H9 (cell line): ENCODE data around the gene GPRC5D. TPM values are rescaled to one million over a fixed set of nuclear protein-coding genes. Genes with fewer than 3 reads are reported as not detected.

Experiments used
- DNase-seq: peaks from one replicate; pipeline ENCODE4 v3.0.0-alpha.2; 2017
- H2AFZ ChIP-seq: one replicate; pipeline ENCODE4 v1.6.1; 2013; ENCODE audit warnings: mild to moderate bottlenecking, low read length, control low read depth, moderate library complexity
- H2AK5ac ChIP-seq: 2 replicates; pipeline ENCODE4 v1.6.1; 2013; ENCODE audit warnings: low read length, control low read depth, mixed read lengths; ENCODE audit not compliant: insufficient read length
- H2BK120ac ChIP-seq: one replicate; pipeline ENCODE4 v1.6.1; 2013; ENCODE audit warnings: low read depth, mild to moderate bottlenecking, low read length, control low read depth, inconsistent platforms; ENCODE audit not compliant: poor library complexity, severe bottlenecking
- H2BK12ac ChIP-seq: 2 replicates; pipeline ENCODE4 v1.6.1; 2013; ENCODE audit warnings: low read length, control low read depth, mixed read lengths, low read depth; ENCODE audit not compliant: insufficient read length
- H2BK15ac ChIP-seq: 2 replicates; pipeline ENCODE4 v1.6.1; 2013; ENCODE audit warnings: low read depth, low read length, control low read depth
- H2BK20ac ChIP-seq: one replicate; pipeline ENCODE4 v1.6.1; 2013; ENCODE audit warnings: low read depth, mild to moderate bottlenecking, low read length, control low read depth, inconsistent platforms; ENCODE audit not compliant: poor library complexity, severe bottlenecking
- H2BK5ac ChIP-seq: 2 replicates; pipeline ENCODE4 v1.6.1; 2013; ENCODE audit warnings: low read length, control low read depth, mixed read lengths; ENCODE audit not compliant: insufficient read length
- H3K14ac ChIP-seq: 2 replicates; pipeline ENCODE4 v1.6.1; 2013; ENCODE audit warnings: low read length, control low read depth; ENCODE audit not compliant: insufficient read depth
- H3K18ac ChIP-seq: 2 replicates; pipeline ENCODE4 v1.6.1; 2013; ENCODE audit warnings: low read depth, mild to moderate bottlenecking, mixed read lengths, low read length, control low read depth; ENCODE audit not compliant: insufficient read length
- H3K23ac ChIP-seq: 2 replicates; pipeline ENCODE4 v1.6.1; 2013; ENCODE audit warnings: low read length, control low read depth, mixed read lengths, low read depth; ENCODE audit not compliant: insufficient read length
- H3K23me2 ChIP-seq: 2 replicates; pipeline ENCODE4 v1.6.1; 2013; ENCODE audit warnings: low read depth, mild to moderate bottlenecking, mixed read lengths, low read length, control low read depth; ENCODE audit not compliant: insufficient read length, poor library complexity, severe bottlenecking
- H3K27ac ChIP-seq: 2 replicates; pipeline ENCODE4 v1.5.1; 2013; ENCODE audit warnings: low read length, control low read depth, mixed read lengths, low read depth; ENCODE audit not compliant: insufficient read length
- H3K27me3 ChIP-seq: 2 replicates; pipeline ENCODE4 v1.6.1; 2013; ENCODE audit warnings: low read length, control low read depth, inconsistent platforms; ENCODE audit not compliant: insufficient read depth
- H3K4ac ChIP-seq: 2 replicates; pipeline ENCODE4 v1.6.1; 2013; ENCODE audit warnings: low read depth, mild to moderate bottlenecking, control low read depth, inconsistent platforms, low read length, moderate library complexity
- H3K4me1 ChIP-seq: 2 replicates; pipeline ENCODE4 v1.6.1; 2013; ENCODE audit warnings: low read length, control low read depth, inconsistent platforms; ENCODE audit not compliant: insufficient read depth
- H3K4me2 ChIP-seq: 2 replicates; pipeline ENCODE4 v1.6.1; 2013; ENCODE audit warnings: low read length, control low read depth, mixed read lengths; ENCODE audit not compliant: insufficient read length, insufficient read depth
- H3K56ac ChIP-seq: 2 replicates; pipeline ENCODE4 v1.6.1; 2013; ENCODE audit warnings: low read depth, mild to moderate bottlenecking, mixed read lengths, low read length, control low read depth; ENCODE audit not compliant: insufficient read length
- H3K79me1 ChIP-seq: 2 replicates; pipeline ENCODE4 v1.6.1; 2013; ENCODE audit warnings: low read depth, mild to moderate bottlenecking, moderate library complexity, low read length, control low read depth, inconsistent platforms; ENCODE audit not compliant: insufficient read depth, poor library complexity, severe bottlenecking
- H3K79me2 ChIP-seq: 2 replicates; pipeline ENCODE4 v1.6.1; 2013; ENCODE audit warnings: low read length, control low read depth, inconsistent platforms; ENCODE audit not compliant: insufficient read depth
- H3K9ac ChIP-seq: 2 replicates; pipeline ENCODE4 v1.6.1; 2013; ENCODE audit warnings: low read length, control low read depth, mixed read lengths; ENCODE audit not compliant: insufficient read length; ENCODE audit errors: extremely low read depth
- H3K9me3 ChIP-seq: one replicate; pipeline ENCODE4 v1.6.1; 2013; ENCODE audit warnings: low read depth, low read length, inconsistent platforms; ENCODE audit not compliant: control insufficient read depth
- H3T11ph ChIP-seq: one replicate; pipeline ENCODE4 v1.6.1; 2013; ENCODE audit warnings: mild to moderate bottlenecking, low read length, control low read depth, inconsistent platforms
- H4K20me1 ChIP-seq: one replicate; pipeline ENCODE4 v1.6.1; 2013; ENCODE audit not compliant: control insufficient read depth, insufficient read length, insufficient read depth
- H4K5ac ChIP-seq: 2 replicates; pipeline ENCODE4 v1.6.1; 2013; ENCODE audit warnings: low read depth, mild to moderate bottlenecking, mixed read lengths, low read length, control low read depth; ENCODE audit not compliant: insufficient read length
- H4K8ac ChIP-seq: replicated peaks from 2 replicates; pipeline ENCODE4 v1.6.1; 2013; ENCODE audit warnings: low read length, control low read depth, mixed read lengths, low read depth; ENCODE audit not compliant: insufficient read length
- H4K91ac ChIP-seq: 2 replicates; pipeline ENCODE4 v1.6.1; 2013; ENCODE audit warnings: low read depth, mild to moderate bottlenecking, moderate library complexity, mixed read lengths, low read length, control low read depth; ENCODE audit not compliant: insufficient read length
- H3K27ac Mint-ChIP-seq, 3 experiments: 2 replicates in 2 of 3; 3 replicates in 1 of 3; pipeline ENCODE4 v1.8.0; 2020 to 2021; ENCODE audit warnings: mixed read lengths in 3 of 3, mild to moderate bottlenecking in 1 of 3, moderate library complexity in 1 of 3
- H3K27me3 Mint-ChIP-seq: 2 replicates; pipeline ENCODE4 v1.8.0; 2021; ENCODE audit warnings: low read depth, mild to moderate bottlenecking, moderate library complexity, mixed read lengths
- H3K36me3 Mint-ChIP-seq, 3 experiments: 2 replicates in 2 of 3; 3 replicates in 1 of 3; pipeline ENCODE4 v1.8.0; 2020 to 2021; ENCODE audit warnings: low read depth in 3 of 3, mixed read lengths in 3 of 3; ENCODE audit not compliant: insufficient read depth in 1 of 3
- H3K4me1 Mint-ChIP-seq, 2 experiments: 2 replicates each; pipeline ENCODE4 v1.8.0; 2020; ENCODE audit warnings: mixed read lengths in 2 of 2
- H3K4me3 Mint-ChIP-seq, 2 experiments: 2 replicates in 1 of 2; 3 replicates in 1 of 2; pipeline ENCODE4 v1.8.0; 2020 to 2021; ENCODE audit warnings: mild to moderate bottlenecking in 2 of 2, mixed read lengths in 2 of 2, moderate library complexity in 1 of 2
- H3K9me3 Mint-ChIP-seq, 2 experiments: 2 replicates in 1 of 2; 3 replicates in 1 of 2; pipeline ENCODE4 v1.8.0; 2020; ENCODE audit warnings: mild to moderate bottlenecking in 2 of 2, mixed read lengths in 2 of 2, moderate library complexity in 1 of 2
- WGBS: extraction: QIAGEN DNeasy Blood & Tissue Kit; methylation state at CpG from one replicate; pipeline ENCODE4 v1.1.7; 2013; ENCODE audit warnings: missing lambda C conversion rate, low lambda C conversion rate, mixed read lengths; ENCODE audit not compliant: insufficient read length; ENCODE audit errors: extremely low coverage; 5-methylcytosine and 5-hydroxymethylcytosine counted together
- total RNA-seq: library from RNA; stranded (reverse); gene quantifications from 2 replicates; pipeline ENCODE4 v1.2.1, GENCODE V29; 2021
- TF ChIP-seq, protein P1 (sequence below): fragments of 200-600 bp; sonication (generic); conservative IDR thresholded peaks from 3 replicates; pipeline ENCODE4 v1.8.0; 2021; ENCODE audit warnings: antibody characterized with exemption, mild to moderate bottlenecking

GPRC5D gene
- total RNA-seq, 1 experiment from 2014 or later: not detected

- H3T11ph ChIP-seq: no peak overlapping the region
- peaks cover 7% of the 10 kb centered on the region; the same call in 1 of the 2 replicates for H3K4me1 ChIP-seq
- H3K23me2 ChIP-seq: no peaks in the 10 kb centered on the region
- WGBS: no CpG with 5 or more reads among the region's 10 CpGs
- H2BK20ac ChIP-seq: no peak overlapping the region
- no peak overlapping the region for H3K14ac ChIP-seq
- no peaks in the 10 kb centered on the region for H3K27me3 ChIP-seq
- H2BK12ac ChIP-seq: no peak overlapping the region
- no peaks in the 10 kb centered on the region for H3K9me3 Mint-ChIP-seq
- H4K91ac ChIP-seq: no peak overlapping the region
- H3K4me3 Mint-ChIP-seq: no peak overlapping the region
- H4K8ac ChIP-seq: no peak overlapping the region
- no peak overlapping the region for H3K23ac ChIP-seq
- no peaks in the 10 kb centered on the region for H3K27me3 Mint-ChIP-seq
- no peaks in the 10 kb centered on the region for H4K20me1 ChIP-seq
- peaks cover 19 to 37% (median 24%) of the 10 kb centered on the region in 3 experiments; a peak in 6 of 7 replicates for H3K36me3 Mint-ChIP-seq
- no peak overlapping the region for H3K56ac ChIP-seq
- no peaks in the 10 kb centered on the region for H3K9me3 ChIP-seq
- no peak overlapping the region for H3K4me2 ChIP-seq
- no peak for DNase-seq
- H4K5ac ChIP-seq: no peak overlapping the region
- no peak overlapping the region for H2BK5ac ChIP-seq
- no peak overlapping the region for H2BK15ac ChIP-seq
- no peak overlapping the region for H2AFZ ChIP-seq
- no peak overlapping the region for H3K27ac Mint-ChIP-seq
- no peak overlapping the region for H2BK120ac ChIP-seq
- no peak overlapping the region for H2AK5ac ChIP-seq
- no peak overlapping the region for H3K18ac ChIP-seq
- peaks cover 27 to 39% of the 10 kb centered on the region in 2 experiments for H3K4me1 Mint-ChIP-seq
- no peak overlapping the region for H3K27ac ChIP-seq
- no peak overlapping the region for H3K4ac ChIP-seq
- no peaks in the 10 kb centered on the region for H3K79me1 ChIP-seq
- no peak overlapping the region for H3K9ac ChIP-seq
- H3K79me2 ChIP-seq: no peaks in the 10 kb centered on the region
- TF ChIP-seq, protein P1, sequence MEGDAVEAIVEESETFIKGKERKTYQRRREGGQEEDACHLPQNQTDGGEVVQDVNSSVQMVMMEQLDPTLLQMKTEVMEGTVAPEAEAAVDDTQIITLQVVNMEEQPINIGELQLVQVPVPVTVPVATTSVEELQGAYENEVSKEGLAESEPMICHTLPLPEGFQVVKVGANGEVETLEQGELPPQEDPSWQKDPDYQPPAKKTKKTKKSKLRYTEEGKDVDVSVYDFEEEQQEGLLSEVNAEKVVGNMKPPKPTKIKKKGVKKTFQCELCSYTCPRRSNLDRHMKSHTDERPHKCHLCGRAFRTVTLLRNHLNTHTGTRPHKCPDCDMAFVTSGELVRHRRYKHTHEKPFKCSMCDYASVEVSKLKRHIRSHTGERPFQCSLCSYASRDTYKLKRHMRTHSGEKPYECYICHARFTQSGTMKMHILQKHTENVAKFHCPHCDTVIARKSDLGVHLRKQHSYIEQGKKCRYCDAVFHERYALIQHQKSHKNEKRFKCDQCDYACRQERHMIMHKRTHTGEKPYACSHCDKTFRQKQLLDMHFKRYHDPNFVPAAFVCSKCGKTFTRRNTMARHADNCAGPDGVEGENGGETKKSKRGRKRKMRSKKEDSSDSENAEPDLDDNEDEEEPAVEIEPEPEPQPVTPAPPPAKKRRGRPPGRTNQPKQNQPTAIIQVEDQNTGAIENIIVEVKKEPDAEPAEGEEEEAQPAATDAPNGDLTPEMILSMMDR: no peak
Observed at GRCh38 chr12:12986775-12987331, 34.9 kb upstream of the GPRC5D start.
